Keratinocyte (primary cell): ENCODE data around the gene MED25.

ENCODE experiments used
- CTCF ChIP-seq, 3 experiments: IDR thresholded peaks in 1 of 3; conservative IDR thresholded peaks in 1 of 3; optimal IDR thresholded peaks in 1 of 3; 2 replicates in 2 of 3; 3 replicates in 1 of 3; pipeline versions ENCODE3 to v1.5.1; 2011; ENCODE audit warnings: low read length in 3 of 3, mild to moderate bottlenecking in 3 of 3, moderate library complexity in 2 of 3, control low read depth in 1 of 3, inconsistent platforms in 1 of 3; ENCODE audit not compliant: insufficient read depth in 2 of 3; ENCODE audit errors: extremely low read depth in 1 of 3
- EZH2 ChIP-seq: IDR thresholded peaks from one replicate; pipeline ENCODE4 v1.6.1; 2012; ENCODE audit warnings: inconsistent platforms, mild to moderate bottlenecking, low read length, moderate library complexity

GRCh38 chr19:49807058-49807903 lies 10.8 kb upstream of the MED25 start:
- TF ChIP-seq CTCF (optimal IDR thresholded peaks at IDR 0.05 in 1 of 3, IDR thresholded peaks at IDR 0.05 in 1 of 3, conservative IDR thresholded peaks at IDR 0.05 in 1 of 3; ENCODE audit: extremely low read depth in 1 of 3, insufficient read depth in 2 of 3, low read length in 3 of 3) (no peak), EZH2 (no peak)
